ENCODE results near the gene GEMIN2. TPM values are rescaled to one million over a fixed set of nuclear protein-coding genes. Genes with fewer than 3 reads are reported as not detected.
"Not testable (repeated sequence)": the region's sequence is repeated elsewhere in the genome, so short reads cannot be mapped to it uniquely, and the experiment has no call there.

The GEMIN2 gene
- total and polyA plus RNA-seq, 2 donors (not counting 1 experiment from before 2014, with no cell fraction given), result 16.5 to 17.3 TPM

DNA sequence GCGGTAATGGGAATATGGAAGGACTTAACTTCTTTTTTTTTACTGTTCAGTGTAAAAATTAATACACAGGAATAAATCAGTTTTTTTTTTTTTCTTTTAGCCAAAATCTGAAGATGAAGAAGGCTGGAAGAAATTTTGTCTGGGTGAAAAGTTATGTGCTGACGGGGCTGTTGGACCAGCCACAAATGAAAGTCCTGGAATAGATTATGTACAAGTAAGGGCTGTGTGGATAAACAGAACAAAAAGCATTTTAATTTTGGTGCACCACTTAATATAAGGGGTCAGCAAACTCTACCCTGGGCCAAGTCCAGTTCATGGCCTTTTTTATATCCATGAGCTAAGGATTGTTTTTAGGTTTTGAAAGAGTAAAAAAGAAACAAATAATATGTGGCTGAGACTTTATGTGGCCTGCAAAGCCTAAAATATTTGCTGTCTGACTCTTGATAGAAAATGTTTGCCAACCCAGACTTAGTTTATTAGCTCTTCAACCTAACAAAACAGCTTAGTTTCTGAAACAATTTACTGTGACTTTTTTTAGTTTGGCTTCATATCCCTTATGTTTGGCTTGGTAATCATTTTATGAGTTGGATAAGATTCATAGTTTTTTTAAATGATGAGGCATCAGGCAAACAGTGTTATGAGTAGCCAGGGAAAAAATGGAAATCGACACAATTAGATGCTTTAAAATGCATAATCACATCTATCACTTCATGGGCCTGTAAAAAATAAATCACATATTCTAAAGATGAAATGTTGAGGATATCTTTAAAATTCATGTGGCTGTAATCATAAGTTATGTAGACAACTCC lies 8.4 kb downstream of the GEMIN2 start:
- no peak overlapping the region for H3K27ac ChIP-seq (ENCODE audit: insufficient read depth, low read length)
- no peaks in the 10 kb centered on the region for H3K79me2 ChIP-seq (ENCODE audit: control insufficient read depth, insufficient read depth, low read length)
- peak overlapping the region; percentile 13 for H3K4me2 ChIP-seq (ENCODE audit: extremely low read depth, insufficient read depth, low read length)
- DNase-seq (ENCODE audit: low read depth in 2 of 2), result no peak
- no peaks in the 10 kb centered on the region for H4K20me1 ChIP-seq (ENCODE audit: control insufficient read depth, extremely low read depth, insufficient read depth, low read length)
- no peaks in the 10 kb centered on the region for H3K27me3 ChIP-seq (ENCODE audit: control insufficient read depth, insufficient read depth, low read length)
- TF ChIP-seq CTCF (conservative IDR thresholded peaks at IDR 0.05 in 1 of 2, IDR thresholded peaks at IDR 0.05 in 1 of 2; ENCODE audit: low read depth in 1 of 2, low read length in 2 of 2) (no peak), EZH2 (IDR thresholded peaks at IDR 0.05; ENCODE audit: low read length, missing control alignments) (no peak)
- no peak overlapping the region for H3K9ac ChIP-seq (ENCODE audit: insufficient read depth, low read length)
- H3K4me1 ChIP-seq (ENCODE audit: control insufficient read depth, extremely low read depth, insufficient read depth, low read length), result no peaks in the 10 kb centered on the region
- H3K4me3 ChIP-seq (replicated peaks in 1 of 4; ENCODE audit: control extremely low read depth in 1 of 4, insufficient read depth in 1 of 4, low read depth in 3 of 4, low read length in 4 of 4), result no peak overlapping the region
- no peaks in the 10 kb centered on the region for H3K36me3 ChIP-seq (ENCODE audit: control insufficient read depth, insufficient read depth, low read length)
- no peak overlapping the region for H2AFZ ChIP-seq (ENCODE audit: low read length)
- no peaks in the 10 kb centered on the region for H3K9me3 ChIP-seq (ENCODE audit: control insufficient read depth, insufficient read depth, low read depth, low read length)

- H3K36me3 ChIP-seq (ENCODE audit: control insufficient read depth, insufficient read depth, low read length); H2AFZ ChIP-seq (ENCODE audit: low read length); DNase-seq (ENCODE audit: low read depth in 2 of 2); H3K4me2 ChIP-seq (ENCODE audit: extremely low read depth, insufficient read depth, low read length); H3K9me3 ChIP-seq (ENCODE audit: control insufficient read depth, insufficient read depth, low read depth, low read length); H3K27me3 ChIP-seq (ENCODE audit: control insufficient read depth, insufficient read depth, low read length); H4K20me1 ChIP-seq (ENCODE audit: control insufficient read depth, extremely low read depth, insufficient read depth, low read length); H3K79me2 ChIP-seq (ENCODE audit: control insufficient read depth, insufficient read depth, low read length); H3K27ac ChIP-seq (ENCODE audit: insufficient read depth, low read length); H3K4me3 ChIP-seq (replicated peaks in 1 of 4; ENCODE audit: control extremely low read depth in 1 of 4, insufficient read depth in 1 of 4, low read depth in 3 of 4, low read length in 4 of 4); H3K9ac ChIP-seq (ENCODE audit: insufficient read depth, low read length); H3K4me1 ChIP-seq (ENCODE audit: control insufficient read depth, extremely low read depth, insufficient read depth, low read length): not testable (repeated sequence)
Measured at GRCh38 chr14:39137835-39138234, 23.7 kb downstream of the GEMIN2 start.

GRCh38 chr14:39138440-39138839 lies 24.3 kb downstream of the GEMIN2 start:
- TF ChIP-seq CTCF (conservative IDR thresholded peaks at IDR 0.05 in 1 of 2, IDR thresholded peaks at IDR 0.05 in 1 of 2; ENCODE audit: low read depth in 1 of 2, low read length in 2 of 2) (no peak), EZH2 (IDR thresholded peaks at IDR 0.05; ENCODE audit: low read length, missing control alignments) (no peak)

More at GRCh38 chr14:39138440-39138839, 24.3 kb downstream of the GEMIN2 start:
- Histone ChIP-seq H3K27me3 (ENCODE audit: control insufficient read depth, insufficient read depth, low read length) (no peaks in the 10 kb centered on the region), H3K4me2 (ENCODE audit: extremely low read depth, insufficient read depth, low read length) (no peak overlapping the region), H3K36me3 (ENCODE audit: control insufficient read depth, insufficient read depth, low read length) (no peaks in the 10 kb centered on the region), H3K79me2 (ENCODE audit: control insufficient read depth, insufficient read depth, low read length) (no peaks in the 10 kb centered on the region), H4K20me1 (ENCODE audit: control insufficient read depth, extremely low read depth, insufficient read depth, low read length) (no peaks in the 10 kb centered on the region), H3K4me1 (ENCODE audit: control insufficient read depth, extremely low read depth, insufficient read depth, low read length) (no peaks in the 10 kb centered on the region), H2AFZ (ENCODE audit: low read length) (no peak overlapping the region), H3K27ac (ENCODE audit: insufficient read depth, low read length) (no peak overlapping the region), H3K9ac (ENCODE audit: insufficient read depth, low read length) (no peak overlapping the region), H3K4me3 (replicated peaks in 1 of 4; ENCODE audit: control extremely low read depth in 1 of 4, insufficient read depth in 1 of 4, low read depth in 3 of 4, low read length in 4 of 4) (no peak overlapping the region), H3K9me3 (ENCODE audit: control insufficient read depth, insufficient read depth, low read depth, low read length) (no peaks in the 10 kb centered on the region)
- peak in 1 of 2 donors; percentile 75 for DNase-seq (ENCODE audit: low read depth in 2 of 2)
